GM19397 (cell line): ENCODE measurements around the gene ZNF865.

Source experiments
- ATAC-seq: cut with Tn5 transposase; IDR thresholded peaks from one replicate; pipeline ENCODE4 v1.9.1; 2021; ENCODE audit warnings: mild to moderate bottlenecking, moderate library complexity; ENCODE audit not compliant: unreplicated experiment

Gene ZNF865

DNA sequence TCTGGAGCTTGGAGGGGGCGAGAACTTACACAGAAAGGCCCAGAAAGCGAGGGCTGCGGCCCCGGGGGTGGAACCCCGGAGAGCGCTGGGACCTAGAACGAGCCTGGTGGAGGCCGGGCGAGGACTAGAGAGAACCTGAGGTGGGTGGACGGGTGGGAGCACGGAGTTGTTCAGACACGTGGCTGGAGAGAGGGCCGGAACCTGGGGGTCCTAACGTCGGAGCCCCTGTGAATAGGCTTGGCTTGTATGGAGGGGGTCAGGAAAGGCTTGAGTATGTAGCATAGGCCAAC lies 38.4 kb downstream of the ZNF865 start:
- no peak for ATAC-seq

DNA sequence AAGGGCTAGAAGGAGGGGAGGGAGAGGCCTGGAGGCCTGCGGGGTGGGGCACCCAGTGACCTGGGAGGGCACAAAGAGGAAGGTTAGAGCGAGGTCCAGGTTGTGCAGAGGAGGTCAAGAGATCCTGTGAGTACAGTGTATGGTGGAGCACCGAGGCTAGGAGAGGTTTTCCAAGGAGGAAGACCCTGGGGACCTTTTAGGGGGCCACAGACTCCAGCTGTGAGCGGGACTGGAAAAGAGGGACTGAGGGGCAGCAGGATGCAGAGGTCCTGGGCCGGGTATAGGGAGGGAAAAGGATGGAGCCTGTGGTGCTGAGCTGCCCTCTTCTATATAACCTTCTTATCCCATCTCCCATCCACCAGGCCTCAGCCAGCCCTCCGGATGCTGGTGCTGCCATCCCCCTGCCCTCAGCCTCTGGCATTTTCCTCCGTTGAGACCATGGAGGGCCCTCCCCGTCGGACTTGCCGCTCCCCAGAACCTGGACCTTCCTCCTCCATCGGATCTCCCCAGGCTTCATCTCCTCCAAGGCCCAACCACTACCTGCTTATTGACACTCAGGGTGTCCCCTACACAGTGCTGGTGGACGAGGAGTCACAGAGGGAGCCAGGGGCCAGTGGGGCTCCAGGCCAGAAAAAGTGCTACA lies 38.9 kb downstream of the ZNF865 start:
- no peak for ATAC-seq

DNA sequence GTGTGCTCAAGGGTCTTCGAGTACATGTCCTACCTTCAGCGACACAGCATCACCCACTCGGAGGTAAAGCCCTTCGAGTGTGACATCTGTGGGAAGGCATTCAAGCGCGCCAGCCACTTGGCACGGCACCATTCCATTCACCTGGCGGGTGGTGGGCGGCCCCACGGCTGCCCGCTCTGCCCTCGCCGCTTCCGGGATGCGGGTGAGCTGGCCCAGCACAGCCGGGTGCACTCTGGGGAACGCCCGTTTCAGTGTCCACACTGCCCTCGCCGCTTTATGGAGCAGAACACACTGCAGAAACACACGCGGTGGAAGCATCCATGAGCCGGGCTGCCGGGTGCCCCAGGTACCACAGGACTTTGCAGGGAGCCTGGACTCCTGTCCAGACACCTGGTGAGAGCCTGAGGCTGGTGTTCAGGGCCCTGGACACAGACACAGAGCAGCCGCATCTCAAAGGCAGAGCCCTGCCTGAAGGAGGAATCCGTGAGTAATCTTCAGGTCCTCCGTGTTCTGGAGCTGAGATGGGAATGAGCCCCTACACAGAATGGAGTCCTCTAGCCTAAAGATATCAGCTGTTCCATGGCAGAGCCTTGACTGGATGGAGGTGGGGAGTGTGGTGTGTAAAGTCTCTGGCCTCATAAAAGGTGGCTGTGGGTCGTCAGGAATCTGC lies 39.5 kb downstream of the ZNF865 start:
- no peak for ATAC-seq

DNA sequence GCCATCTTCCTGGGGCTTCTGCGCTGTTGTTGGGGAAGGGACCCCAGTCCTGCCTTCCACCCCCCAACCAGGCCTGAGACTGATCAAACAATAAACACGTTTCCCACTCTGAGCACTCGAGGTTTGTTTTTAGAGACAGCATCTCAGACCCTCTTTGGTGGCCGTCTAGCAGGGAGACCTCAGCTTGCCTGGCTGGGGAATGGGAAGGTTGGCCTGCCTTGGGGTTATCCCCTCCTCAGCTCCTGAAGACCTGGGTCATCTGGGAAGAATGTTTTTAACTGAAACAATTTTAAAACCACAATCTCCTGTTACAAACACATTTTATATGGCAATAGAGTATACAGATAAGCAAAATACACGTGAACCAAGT lies 40.0 kb downstream of the ZNF865 start:
- ATAC-seq: no peak

DNA sequence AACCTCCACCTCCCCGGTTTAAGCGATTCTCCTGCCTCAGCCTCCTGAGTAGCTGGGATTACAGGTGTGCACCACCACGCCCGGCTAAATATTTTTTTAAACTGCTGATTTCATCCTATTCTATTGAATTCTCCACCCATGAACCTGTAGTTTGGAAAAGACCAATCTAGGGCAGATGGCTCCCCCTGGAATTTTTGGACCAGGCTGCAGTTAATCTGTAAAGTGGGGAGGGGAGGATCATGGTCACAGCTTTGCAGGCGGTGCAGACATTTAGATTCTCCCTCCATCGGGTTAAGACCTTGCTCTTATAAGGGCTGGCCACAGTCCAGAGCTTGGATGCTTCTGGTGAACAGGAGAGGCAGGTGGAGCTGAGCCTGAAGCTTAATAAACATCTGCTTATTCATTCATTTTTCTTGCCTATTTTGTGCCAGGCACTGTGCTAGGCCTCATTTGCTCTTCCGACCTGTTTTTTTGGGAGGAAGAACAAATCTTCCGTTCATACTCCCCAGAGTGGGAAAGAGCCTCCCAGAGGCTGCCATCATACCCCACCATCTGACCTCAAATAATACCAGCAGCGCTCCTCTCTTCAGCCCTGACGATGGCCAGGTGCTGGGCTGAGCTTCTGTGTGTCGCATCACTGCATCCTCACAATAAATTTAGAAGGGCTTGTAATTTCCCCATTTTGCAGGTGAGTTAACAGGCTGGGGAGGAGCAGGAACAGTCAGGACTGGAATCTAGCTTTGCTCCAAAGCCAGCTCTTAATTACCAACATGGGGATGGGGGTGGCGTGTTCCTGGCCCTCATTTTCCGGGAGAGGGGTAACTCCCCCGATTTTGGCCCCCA lies 41.7 kb downstream of the ZNF865 start:
- ATAC-seq: no peak

DNA sequence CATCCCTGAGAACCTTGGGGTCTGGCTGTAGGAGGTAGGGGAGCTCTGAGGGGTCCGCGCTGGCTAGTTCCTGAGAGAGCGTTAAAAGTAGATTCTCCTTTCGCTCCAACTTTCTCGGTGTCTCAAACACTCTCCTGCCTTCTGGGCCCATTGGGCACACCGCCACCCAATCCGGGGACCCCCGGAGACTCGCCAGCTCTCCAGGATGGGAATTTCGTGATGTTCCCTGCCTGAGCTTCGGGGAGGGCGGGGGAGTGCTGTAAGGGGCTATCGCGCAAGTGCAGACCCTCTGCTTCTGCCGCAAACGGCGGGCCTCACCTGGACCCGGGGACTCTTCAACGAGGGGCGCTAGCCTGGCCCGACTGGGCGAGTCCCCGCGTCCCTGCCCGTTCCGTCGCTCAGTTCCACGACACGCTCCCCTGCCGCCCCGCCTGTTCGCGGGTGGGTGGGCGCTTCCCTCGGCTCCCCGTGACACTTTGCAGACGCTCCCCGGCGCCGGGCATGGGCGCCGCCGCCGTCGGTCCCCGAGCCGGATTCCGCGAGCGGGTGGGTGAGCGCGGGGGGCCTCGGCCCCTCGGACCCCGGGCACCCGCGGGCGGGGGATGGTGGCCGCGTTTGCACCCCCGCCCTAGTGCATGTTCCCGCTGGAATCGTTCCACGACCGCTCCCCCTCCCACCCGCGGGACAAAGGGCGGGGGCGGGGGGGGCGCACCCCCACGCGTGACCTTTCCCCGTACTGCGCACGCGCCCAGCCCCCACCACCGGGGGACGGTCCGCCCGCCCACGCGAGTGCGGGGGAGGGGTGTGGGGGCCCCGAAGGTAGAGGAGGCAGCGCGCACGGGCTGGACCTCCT lies 42.5 kb downstream of the ZNF865 start, which contains the start of gene CCDC106:
TSS of gene CCDC106 (plus strand) at position 481 of the 853 bp plus-strand sequence. CDS start 835 bp downstream, outside the sequence.
- ATAC-seq: peak; percentile 33

DNA sequence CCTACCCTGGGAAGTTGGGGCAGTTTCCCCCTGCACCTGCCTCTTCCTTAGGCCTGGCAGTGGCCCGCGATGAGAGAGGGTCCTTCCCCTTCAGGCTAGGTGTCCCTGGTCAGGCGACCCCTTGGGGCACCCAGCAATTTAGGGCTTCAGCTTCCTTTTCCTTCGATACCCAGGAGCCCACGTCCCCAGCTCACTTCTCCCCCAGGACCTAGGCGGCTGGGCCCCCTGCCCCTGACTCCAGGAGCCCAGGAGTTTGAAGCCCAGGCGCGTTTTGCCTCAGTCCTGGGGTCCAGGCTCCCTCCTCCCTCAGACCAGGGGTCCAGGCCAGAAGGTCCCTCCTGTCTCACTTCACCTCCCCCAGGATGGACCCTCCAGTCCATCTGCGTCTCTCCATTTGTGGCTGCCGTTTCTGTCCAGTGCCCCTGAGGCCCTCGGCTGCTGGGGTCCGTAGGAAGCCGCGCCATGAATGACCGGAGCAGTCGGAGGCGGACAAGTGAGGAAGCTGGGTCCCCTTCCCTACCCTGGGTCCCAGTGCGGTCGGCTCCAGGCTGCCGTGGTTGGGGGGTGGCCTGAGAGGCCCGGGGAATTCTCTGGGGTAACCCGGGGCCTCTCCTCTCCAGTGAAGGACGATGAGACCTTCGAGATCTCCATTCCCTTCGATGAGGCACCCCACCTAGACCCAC lies 43.3 kb downstream of the ZNF865 start:
- ATAC-seq: no peak

DNA sequence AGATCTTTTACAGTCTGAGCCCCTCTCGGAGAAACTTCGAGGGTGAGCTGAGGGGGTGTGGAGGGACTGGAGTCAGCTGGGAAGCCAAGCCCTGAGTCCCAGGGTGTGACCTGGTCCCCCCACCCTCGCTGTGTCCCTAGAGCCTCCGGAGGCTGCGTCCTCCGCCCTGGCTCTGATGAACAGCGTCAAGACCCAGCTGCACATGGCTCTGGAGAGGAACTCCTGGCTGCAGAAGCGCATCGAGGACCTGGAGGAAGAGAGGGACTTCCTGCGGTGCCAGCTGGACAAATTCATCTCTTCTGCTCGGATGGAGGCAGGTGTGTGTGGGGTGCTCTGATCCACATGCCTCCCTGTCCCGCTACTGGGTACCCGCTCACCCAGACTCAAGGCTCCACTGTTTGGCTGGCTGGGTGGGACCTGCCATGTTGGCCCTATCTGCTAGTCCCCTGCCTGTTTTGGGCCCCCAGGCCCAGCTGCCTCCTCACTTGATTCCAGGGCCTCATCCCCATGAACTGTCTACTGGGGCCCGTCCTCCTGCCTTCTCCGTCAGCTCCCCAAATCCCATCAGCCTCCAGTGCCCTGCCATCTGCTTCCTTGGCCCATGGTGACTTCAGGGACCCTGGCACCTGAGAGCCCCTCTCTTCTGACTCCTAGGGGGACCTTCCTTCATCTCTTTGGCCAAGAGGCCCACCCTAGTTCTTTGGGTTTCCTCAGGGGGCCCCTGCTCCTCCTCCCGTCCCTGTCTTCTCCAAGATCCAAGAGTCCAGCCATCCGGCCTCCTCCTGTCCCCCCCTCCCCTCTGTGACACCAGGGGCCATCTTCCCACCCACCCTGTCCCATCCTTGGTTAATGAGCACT lies 44.0 kb downstream of the ZNF865 start:
- no peak for ATAC-seq

DNA sequence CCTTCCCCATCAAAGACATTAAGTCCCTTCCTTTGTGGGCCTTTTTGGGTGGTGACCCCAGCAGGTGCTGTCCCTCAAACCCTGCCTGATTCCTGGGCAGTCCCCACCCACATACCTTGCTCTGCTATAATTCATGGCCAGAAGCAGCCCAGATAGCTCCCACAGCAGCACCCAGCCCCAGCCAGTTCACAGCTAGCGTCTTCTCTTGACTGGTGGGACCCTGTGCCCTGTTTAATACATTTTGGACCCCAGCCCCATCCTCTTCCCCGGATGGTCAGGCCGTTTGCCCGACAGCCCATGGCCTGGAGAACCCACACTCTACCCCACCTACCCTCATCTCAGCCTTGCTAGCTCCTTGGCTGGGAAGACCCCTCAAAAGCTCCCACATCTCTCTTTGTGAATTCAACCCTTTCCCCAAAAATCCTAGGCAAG lies 44.7 kb downstream of the ZNF865 start:
- no peak for ATAC-seq

DNA sequence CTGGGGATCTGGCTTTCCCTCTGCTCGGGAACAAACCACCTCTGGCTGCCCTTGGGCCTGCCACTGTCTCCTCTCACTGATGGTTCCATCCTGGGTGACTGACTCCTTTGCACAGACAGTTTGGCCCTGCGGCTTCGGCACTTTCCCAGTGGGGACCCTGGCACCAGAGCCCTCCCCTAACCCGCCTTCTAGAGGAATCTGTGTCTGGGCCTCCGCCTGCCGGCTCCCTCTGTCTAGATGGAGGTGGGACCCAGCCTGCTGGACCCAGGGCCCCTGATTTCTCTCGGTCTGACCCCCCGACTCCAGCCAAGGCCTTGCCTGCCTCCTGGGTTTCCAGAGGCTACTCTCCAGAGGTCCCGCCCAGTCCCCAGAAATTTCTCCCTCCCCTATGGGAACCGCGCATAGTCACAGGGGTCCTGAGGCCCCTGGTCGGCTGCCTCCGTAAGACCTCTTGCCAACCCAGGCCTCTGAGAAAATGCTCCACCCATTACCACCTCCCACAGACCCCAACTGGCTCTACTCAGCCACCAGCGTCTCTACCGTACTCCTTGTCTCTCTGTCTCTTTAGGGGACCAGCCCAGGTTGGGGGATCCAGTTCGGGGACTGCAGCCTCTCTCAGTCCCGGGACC lies 45.3 kb downstream of the ZNF865 start:
- ATAC-seq: no peak

DNA sequence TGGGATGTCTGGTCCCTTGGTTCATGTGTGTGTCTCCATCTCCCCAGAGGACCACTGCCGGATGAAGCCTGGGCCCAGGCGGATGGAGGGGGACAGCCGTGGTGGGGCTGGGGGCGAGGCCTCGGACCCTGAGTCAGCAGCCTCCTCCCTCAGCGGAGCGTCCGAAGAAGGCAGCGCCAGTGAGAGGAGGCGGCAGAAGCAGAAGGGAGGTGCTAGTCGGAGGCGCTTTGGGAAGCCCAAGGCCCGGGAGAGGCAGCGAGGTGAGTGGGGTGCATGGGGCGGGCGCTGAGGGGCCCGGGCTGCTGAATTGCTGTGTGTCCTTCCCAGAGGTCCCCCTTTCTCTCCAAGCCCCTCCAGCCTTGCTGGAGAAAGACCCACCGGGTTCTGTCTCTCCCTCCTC lies 45.8 kb downstream of the ZNF865 start:
- no peak for ATAC-seq

DNA sequence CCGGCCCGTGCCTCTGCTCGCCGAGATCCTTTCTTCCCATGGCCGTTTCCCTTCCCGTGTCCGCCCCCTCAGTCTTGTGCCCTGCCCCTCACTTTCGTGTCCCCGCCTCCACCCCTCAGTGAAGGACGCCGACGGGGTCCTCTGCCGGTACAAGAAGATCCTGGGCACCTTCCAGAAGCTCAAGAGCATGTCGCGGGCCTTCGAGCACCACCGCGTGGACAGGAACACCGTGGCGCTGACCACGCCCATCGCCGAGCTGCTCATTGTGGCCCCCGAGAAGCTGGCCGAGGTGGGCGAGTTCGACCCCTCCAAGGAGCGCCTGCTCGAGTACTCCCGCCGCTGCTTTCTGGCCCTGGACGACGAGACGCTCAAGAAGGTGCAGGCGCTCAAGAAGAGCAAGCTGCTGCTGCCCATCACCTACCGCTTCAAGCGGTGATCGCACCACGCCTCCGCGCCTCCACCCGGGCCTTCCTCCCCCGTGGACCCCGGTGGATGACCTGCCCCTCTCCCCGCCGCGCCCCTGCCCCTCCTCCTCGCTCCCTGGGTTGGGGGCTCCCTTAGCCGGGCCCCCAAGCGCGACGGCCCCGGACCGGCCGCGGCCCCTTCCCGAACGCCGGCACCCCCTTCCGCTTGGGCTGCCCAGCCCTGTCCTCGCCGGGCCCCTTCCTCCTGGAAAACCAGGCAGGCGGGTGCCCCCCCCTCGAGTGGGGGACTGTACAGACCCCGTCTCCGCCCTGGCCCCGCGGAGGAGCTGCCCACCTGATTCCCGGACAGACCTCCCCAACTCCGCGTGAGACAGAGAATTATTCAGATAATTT lies 47.1 kb downstream of the ZNF865 start:
- no peak for ATAC-seq

DNA sequence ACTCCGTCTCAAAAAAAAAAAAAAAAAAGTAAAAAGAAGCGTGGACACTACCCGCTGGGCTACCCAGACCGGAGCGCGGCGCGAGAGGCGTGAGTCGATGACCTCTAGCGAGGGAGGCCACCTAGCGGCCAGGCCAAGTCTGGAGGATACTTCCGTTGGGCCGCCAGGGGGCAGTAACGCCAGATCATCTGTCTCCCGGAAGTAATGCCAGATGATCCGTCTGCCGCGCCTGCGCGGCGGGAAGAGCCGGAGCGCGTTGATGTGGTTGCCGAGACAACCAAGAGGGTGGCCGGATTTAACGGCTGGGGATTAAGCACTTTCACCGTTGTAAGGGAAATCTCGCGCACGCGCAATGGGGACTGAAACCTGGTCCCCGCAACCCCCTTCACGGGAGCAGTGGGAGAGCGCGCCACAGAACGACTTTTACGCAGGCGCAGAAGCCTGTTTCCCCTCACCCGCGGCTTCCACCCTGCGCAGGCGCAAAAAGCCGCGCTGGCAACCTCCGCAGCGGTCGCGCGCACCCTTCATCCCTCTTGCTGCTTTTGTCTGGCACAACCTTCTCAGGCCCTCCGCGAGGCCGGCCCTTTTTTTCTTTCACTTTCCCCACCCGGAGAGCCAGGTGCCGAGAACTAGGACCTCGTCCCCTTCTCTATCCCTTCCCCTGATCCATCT lies 48.3 kb downstream of the ZNF865 start:
- peak; percentile 42 for ATAC-seq

DNA sequence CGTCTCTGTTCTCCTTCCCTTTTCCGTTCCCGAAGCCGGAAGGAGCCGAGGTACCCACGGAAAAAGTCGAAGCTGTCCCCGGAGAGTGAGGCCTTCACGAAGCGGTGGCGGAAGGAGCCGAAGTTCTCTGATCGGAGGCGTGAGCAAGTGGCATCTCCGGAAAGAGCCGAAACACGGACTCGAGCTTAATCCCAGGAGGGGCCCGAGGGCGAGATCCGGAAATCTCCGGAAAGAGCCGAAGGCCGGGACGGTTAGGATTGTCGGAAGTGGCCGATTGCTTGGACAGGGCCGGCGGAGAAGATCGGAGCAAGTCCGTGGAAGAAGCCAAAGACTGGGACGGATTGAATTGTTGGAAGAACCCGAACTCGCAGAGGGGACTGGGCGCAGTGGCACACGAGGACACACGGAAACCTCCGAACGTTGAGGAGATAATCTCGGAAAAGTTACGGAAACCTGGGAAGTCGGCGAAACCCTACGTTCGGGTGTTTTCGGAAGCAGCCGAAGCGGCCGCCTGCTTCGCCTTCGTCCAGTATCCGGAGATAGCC lies 48.9 kb downstream of the ZNF865 start:
- ATAC-seq: peak; percentile 59

DNA sequence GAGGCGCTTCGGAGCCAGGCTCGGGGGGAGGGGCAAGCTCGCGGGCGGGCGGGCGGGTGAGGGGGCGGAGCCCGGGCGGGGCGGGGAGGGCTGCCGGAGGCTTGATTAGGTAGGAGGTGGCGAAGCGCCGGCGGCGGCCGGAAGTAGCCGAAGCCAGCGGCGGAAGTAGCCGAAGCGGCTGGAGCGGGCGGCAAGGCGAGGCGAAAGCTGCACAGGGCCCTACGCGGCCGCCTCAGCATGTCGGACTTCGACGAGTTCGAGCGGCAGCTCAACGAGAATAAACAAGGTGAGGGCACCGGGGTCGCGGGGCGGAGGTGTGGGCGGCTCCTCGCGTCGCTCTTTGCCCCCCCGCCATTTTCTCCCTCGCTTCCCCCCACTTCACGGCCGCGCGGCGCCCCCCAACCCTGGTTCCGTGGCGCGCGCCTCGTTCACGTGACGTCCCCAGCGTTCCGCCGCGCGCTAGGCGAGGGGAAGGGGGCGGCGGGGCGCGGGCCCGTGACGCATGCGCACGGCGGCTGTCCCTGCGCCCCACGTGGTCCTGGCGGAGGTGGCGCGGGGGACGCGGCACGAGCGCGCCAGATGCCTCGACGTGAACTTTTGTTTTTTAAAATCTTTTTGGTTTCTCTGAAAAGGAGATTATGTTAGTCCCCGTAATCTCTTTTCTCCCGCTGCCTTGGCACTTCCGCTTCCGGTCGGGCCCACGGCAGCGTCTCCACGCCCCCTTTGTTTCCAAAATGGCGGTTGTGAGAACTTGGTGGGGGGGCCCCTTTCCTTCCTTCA lies 49.6 kb downstream of the ZNF865 start, which contains the start of gene U2AF2:
TSS of gene U2AF2 (plus strand) at position 168 of the 780 bp plus-strand sequence. CDS start at position 238, 70 bp downstream.
- ATAC-seq: peak; percentile 32

DNA sequence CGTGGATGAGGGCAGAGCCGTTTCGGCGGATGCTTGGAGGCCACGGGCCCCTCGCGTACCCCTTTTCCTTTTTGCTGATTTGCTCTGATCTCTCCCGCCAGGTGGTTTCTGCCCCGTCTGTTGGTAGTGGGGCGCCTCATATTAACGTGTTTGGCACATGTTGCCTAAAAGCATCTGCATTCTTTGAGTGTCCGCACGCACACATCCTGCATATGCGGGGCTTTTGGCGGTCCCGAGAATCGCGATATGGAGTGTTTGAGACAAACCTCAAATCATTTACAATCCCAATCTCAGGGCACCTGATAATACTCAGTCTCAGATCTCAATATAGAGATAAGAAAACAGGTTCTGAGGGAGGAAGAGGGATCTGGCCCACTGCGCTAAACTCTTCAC lies 50.2 kb downstream of the ZNF865 start:
- ATAC-seq: no peak

DNA sequence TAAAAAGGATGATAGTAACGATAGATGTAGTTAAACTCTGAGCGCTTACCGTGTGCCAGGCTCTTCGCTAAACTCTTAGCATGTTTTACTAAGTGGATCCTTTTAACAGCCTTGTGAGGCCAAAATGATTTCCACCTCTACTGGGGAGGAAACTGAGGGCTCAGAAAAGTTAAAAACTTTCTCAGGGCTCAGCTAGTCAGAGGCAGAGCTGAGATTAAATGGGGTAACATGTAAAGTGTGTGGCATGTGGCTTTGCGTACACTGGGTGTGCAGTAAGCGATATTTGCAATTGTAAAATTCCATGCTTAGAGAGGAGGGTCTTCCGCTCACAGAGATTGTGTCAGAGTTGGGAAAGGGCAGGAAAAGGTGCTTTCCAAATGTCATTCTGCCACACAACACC lies 51.1 kb downstream of the ZNF865 start:
- no peak for ATAC-seq
